VCaP (cell line): ENCODE data around the gene ALG1.
A peak's percentile ranks its signal among the peaks of the same experiment; 100 is the strongest.

Experiments
- H3K27ac ChIP-seq: fragments of 450-650 bp; 2 replicates; pipeline ENCODE4 v1.5.1; 2017
- TF ChIP-seq, protein P1 (sequence below): fragments of 450-650 bp; conservative IDR thresholded peaks from 2 replicates; pipeline ENCODE4 v1.5.1; 2017; ENCODE audit warnings: mild to moderate bottlenecking, moderate library complexity

The ALG1 gene

DNA sequence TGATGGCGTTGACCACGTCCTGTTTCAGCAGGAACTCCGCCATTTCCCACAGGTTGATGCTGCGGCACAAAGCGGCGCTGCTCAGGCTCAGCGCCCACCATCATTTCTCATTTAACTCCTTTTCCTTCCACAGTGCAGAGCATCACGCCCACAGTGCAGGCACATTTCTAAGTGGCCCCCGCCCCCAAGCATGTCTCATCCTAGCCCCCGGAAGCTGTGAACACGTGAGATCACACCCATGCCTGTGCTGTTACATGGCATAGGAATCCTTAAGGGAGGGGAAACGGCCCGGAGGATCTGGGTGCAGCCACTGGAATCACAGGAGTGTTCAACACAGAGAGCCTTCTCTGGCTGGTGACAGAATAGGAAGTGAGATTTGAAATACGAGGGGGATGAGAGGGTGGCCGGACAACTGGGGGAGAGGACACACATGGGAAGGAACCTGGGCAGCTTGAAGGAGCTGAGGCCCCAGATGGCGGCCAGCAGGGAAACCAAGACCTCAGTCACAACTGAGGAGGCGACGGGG lies 42.6 kb upstream of the ALG1 start:
- no peak overlapping the region for H3K27ac ChIP-seq
- TF ChIP-seq, protein P1, sequence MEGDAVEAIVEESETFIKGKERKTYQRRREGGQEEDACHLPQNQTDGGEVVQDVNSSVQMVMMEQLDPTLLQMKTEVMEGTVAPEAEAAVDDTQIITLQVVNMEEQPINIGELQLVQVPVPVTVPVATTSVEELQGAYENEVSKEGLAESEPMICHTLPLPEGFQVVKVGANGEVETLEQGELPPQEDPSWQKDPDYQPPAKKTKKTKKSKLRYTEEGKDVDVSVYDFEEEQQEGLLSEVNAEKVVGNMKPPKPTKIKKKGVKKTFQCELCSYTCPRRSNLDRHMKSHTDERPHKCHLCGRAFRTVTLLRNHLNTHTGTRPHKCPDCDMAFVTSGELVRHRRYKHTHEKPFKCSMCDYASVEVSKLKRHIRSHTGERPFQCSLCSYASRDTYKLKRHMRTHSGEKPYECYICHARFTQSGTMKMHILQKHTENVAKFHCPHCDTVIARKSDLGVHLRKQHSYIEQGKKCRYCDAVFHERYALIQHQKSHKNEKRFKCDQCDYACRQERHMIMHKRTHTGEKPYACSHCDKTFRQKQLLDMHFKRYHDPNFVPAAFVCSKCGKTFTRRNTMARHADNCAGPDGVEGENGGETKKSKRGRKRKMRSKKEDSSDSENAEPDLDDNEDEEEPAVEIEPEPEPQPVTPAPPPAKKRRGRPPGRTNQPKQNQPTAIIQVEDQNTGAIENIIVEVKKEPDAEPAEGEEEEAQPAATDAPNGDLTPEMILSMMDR, result no peak

DNA sequence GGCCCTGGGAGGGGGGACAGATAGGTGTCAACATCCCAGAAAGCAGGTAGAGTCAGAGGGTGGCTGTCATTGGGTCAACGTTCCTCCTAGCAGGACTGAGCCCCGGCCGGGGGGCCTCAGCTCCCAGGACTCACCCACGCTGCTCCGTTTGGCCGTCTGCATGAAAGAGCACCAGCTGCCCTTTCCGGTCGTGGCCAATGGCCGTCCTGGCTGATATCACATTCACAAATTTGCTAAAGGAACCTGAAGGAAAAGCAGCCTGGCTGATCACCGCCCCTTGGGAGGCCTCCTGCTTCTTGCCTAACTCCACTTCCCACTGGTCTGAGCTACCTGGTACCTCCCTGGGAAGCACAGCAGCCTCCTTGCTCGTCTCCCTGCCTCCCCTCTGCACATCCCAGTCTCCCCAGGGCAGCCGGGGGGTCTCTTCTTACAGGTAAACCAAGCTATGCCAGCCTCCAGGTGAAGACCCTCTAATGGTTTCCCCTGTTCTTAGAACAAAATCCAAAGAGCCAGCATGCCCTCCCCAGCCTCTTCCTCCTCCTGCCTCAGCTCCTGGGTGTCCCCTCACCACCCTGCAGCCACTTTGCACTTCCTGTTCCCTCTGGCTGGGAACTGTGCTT lies 41.3 kb upstream of the ALG1 start:
- TF ChIP-seq, protein P1, result no peak
- no peak overlapping the region for H3K27ac ChIP-seq

DNA sequence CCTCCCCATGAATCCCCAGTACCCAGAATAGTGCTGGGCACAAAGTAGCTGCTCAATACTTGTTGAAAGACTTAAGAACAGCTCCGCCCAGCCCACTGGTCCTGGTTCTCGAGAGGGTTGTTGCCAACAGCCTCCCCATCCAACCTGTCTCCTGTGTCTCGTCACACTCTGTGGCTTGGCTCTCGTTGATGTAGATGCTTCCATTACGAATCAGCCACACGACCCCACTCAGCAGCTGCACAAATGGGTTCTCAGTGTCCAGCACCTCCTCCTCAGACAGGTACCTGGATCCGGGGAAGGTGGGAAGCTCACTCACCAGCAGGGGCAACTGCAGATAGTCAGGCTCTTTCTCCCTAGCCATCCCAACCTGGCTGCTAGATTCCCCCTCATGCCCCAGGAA lies 40.0 kb upstream of the ALG1 start:
- TF ChIP-seq, protein P1, result no peak
- H3K27ac ChIP-seq, result no peak overlapping the region

DNA sequence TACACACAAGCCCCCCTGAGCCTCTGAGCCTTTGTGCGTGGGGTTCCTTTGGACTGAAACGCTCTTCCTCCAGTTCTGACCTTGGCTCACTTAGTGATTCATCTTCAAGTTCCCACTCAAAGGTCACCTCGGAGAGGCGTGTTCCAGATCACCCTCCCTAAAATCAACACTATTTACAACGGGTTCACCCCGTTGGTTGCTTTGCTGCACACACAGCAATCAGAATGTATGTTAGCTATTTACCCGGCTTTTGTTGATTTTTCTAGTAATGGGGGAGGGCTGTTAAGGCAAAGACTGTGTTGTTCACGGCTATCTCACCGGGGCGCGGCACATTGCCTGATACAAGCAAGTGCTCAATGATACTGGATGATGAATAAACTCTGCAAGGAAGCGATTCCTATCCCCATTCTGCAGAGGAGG lies 38.9 kb upstream of the ALG1 start:
- TF ChIP-seq, protein P1, result no peak
- H3K27ac ChIP-seq, result peak overlapping the region; percentile 52; the same call in 1 of the 2 replicates

DNA sequence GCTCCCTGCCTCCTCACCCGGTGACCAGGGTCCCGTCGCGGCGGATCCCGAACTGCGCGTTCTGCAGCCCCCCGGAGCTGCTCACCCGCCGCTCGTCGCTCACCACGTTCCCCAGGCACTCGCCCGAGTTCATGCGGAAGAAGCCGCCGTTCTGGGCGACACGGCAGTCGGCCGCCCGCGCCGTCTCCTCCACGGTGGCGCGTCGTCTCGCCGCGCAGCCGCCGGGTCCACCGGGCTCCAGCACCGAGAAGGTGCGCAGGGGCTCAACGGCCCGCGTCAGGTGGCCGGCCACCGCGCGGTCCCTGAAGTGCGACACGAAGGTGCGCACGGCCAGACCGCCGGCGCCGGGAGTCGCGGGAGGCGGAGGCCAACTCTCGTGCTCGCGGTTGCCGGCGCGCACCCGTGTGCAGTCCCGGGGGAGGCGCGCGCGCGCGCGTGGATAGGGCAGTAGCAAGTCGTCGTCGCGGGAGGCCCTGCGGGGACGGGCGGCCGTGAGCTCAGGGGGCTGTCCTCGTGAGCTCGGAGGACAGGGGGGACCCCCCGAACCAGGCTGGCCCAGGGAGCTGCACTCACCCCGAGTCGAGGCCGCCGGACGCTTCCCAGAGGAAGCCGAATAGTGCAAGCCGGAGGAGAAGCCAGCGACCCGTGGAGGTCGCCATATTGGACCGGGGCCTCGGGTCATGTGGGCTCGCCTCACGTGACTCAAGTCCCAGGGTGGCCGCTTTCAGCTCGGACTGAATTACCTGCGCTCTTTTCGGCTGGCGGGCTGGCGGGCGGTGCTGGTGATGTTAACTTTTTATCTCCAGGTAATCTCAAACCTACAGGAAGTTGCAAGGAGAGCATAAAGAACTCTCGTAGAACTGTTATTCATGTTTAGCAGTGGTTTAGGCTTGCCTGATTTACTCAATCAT lies 38.1 kb upstream of the ALG1 start, which contains the start of gene NAGPA:
Gene NAGPA, minus strand, starts transcription at position 680 of the 911 bp plus-strand sequence. Its CDS starts 21 bp downstream, at position 659.
- peak within 1 kb of the TSS; percentile 52; the same call in 1 of the 2 replicates for H3K27ac ChIP-seq
- TF ChIP-seq, protein P1, result no peak

DNA sequence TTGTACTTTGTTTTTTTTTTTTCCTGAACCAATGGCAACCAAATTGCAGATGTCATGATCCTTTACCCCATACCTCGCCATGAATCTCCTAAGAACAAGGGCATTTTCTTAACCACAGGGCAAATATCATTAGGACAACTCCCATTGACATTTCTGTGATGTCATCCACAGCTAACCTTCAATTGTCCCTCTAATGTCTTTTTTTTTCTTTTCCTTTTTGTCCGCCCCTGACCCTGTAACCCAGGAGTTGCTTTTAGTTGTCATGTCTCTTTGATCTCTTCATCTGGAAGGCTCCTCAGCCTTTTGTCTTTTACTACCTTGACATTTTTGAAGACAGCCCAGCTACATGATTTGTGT lies 37.5 kb upstream of the ALG1 start:
- peak overlapping the region; percentile 52; the same call in 1 of the 2 replicates for H3K27ac ChIP-seq
- TF ChIP-seq, protein P1, result no peak

DNA sequence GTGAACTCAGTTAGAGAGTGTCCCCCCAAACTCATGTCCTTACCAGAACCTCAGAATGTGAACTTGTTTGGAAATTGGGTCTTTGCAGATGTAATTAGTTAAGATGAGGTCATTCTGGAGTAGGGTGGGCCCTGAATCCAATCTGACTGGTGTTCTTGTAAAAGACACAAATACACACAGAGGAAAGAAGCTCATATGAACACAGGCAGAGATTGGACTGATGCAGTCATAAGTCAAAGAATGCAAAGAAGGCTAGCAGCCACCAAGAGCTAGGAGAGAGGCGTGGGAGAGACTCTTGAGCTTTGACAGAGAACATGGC lies 35.8 kb upstream of the ALG1 start:
- H3K27ac ChIP-seq, result no peak overlapping the region

More for the DNA sequence above, 35.8 kb upstream of the ALG1 start:
- TF ChIP-seq, protein P1, result no peak
